A549 (cell line): Measurements from ENCODE around the gene ZP1. TPM values are rescaled to one million over a fixed set of nuclear protein-coding genes. Genes with fewer than 3 reads are reported as not detected.

Experiments used
- ATAC-seq, 2 experiments: fragments of 200-7000 bp in 1 of 2; fragments of >200 bp in 1 of 2; cut with Nextera tagmentation in 1 of 2; cut with Tn5 transposase in 1 of 2; 3 replicates each; pipeline versions ENCODE4 v1.8.0 to v1.9.1; 2018 to 2020; ENCODE audit warnings: mild to moderate bottlenecking in 1 of 2, moderate library complexity in 1 of 2
- CTCF ChIA-PET: fragments of 300-600 bp; sonication (Branson Sonifier 250); formaldehyde crosslinking; extraction: SDS; loops from one replicate; lab custom pipeline; 2021; ENCODE audit warnings: antibody characterized with exemption, inconsistent platforms; lab: Yijun Ruan, JAX
- POLR2A ChIA-PET: fragments of 350-600 bp; formaldehyde crosslinking; extraction: SDS; loops from one replicate; lab custom pipeline; 2021; ENCODE audit warnings: antibody characterized with exemption, inconsistent platforms; lab: Yijun Ruan, JAX
- DNase-seq, 2 experiments: peaks; one replicate each; pipeline versions ENCODE4 v3.0.0 to v3.0.0-alpha.2; 2011 to 2016; ENCODE audit warnings: low read depth in 1 of 2, low spot score in 1 of 2
- FAIRE-seq: peaks from 2 replicates; lab custom pipeline; 2011; peaks lifted over from hg19 to GRCh38; lab: Jason Lieb, UNC
- H3K27ac ChIP-seq, 2 experiments: fragments of >200 bp; sonication (Bioruptor Twin); formaldehyde crosslinking; 3 replicates each; pipeline ENCODE4 v1.5.1; 2016 to 2017
- H3K4me1 ChIP-seq: fragments of >200 bp; sonication (Bioruptor Twin); formaldehyde crosslinking; 3 replicates; pipeline ENCODE4 v1.6.1; 2016
- H3K4me2 ChIP-seq: fragments of >200 bp; sonication (Bioruptor Twin); formaldehyde crosslinking; 3 replicates; pipeline ENCODE4 v1.6.1; 2016
- H3K4me3 ChIP-seq: fragments of >200 bp; sonication (Bioruptor Twin); formaldehyde crosslinking; 3 replicates; pipeline ENCODE4 v1.5.1; 2016
- H3K9me3 ChIP-seq: fragments of >200 bp; sonication (Bioruptor Twin); formaldehyde crosslinking; 3 replicates; pipeline ENCODE4 v1.6.1; 2016
- BCL3 ChIP-seq: fragments of >200 bp; sonication (Bioruptor Twin); formaldehyde crosslinking; IDR thresholded peaks from 3 replicates; pipeline ENCODE4 v1.6.1; 2016
- CTCF ChIP-seq: fragments of >200 bp; sonication (Bioruptor Twin); formaldehyde crosslinking; IDR thresholded peaks from 3 replicates; pipeline ENCODE4 v1.5.1; 2016
- E2F6 ChIP-seq: IDR thresholded peaks from 2 replicates; pipeline ENCODE4 v1.6.1; 2012; ENCODE audit warnings: low read depth, borderline replicate concordance
- ESRRA ChIP-seq: fragments of 150-350 bp; IDR thresholded peaks from 2 replicates; pipeline ENCODE4 v1.6.1; 2014; ENCODE audit warnings: mild to moderate bottlenecking, low read length, borderline replicate concordance
- HES2 ChIP-seq: fragments of >200 bp; sonication (Bioruptor Twin); formaldehyde crosslinking; IDR thresholded peaks from 2 replicates; pipeline ENCODE4 v1.6.1; 2016
- HMGXB4 ChIP-seq: fragments of 250-450 bp; sonication (Bioruptor Pico); IDR thresholded peaks from 2 replicates; pipeline ENCODE4 v1.5.0; 2021; ENCODE audit warnings: mild to moderate bottlenecking, moderate library complexity, borderline replicate concordance
- MAFK ChIP-seq: fragments of 450-650 bp; IDR thresholded peaks from 2 replicates; pipeline ENCODE4 v1.6.1; 2014; ENCODE audit not compliant: partially characterized antibody
- MAZ ChIP-seq: fragments of 150-350 bp; IDR thresholded peaks from 2 replicates; pipeline ENCODE4 v1.6.1; 2014; ENCODE audit warnings: antibody characterized with exemption, low read depth, low read length, borderline replicate concordance
- NFE2L2 ChIP-seq: fragments of 150-350 bp; conservative IDR thresholded peaks from 2 replicates; pipeline ENCODE4 v1.6.1; 2014; ENCODE audit warnings: low read length
- RAD21 ChIP-seq, 2 experiments: fragments of >200 bp in 1 of 2; sonication (Bioruptor Twin) in 1 of 2; formaldehyde crosslinking in 1 of 2; IDR thresholded peaks in 1 of 2; conservative IDR thresholded peaks in 1 of 2; 2 replicates in 1 of 2; 3 replicates in 1 of 2; pipeline ENCODE4 v1.6.1; 2012 to 2018; ENCODE audit warnings: inconsistent platforms in 1 of 2
- RARB ChIP-seq: fragments of 250-450 bp; sonication (Bioruptor Pico); IDR thresholded peaks from 2 replicates; pipeline ENCODE4 v1.8.0; 2021; ENCODE audit warnings: mild to moderate bottlenecking, moderate library complexity
- SMC3 ChIP-seq: fragments of >200 bp; sonication (Bioruptor Twin); formaldehyde crosslinking; IDR thresholded peaks from 3 replicates; pipeline ENCODE4 v1.6.1; 2018; ENCODE audit warnings: inconsistent platforms
- SREBF2 ChIP-seq: fragments of 450-650 bp; IDR thresholded peaks from 2 replicates; pipeline ENCODE4 v1.6.1; 2014; ENCODE audit warnings: mild to moderate bottlenecking, moderate library complexity
- TP53 ChIP-seq: fragments of 250-450 bp; sonication (Bioruptor Pico); IDR thresholded peaks from 2 replicates; pipeline ENCODE4 v1.5.0; 2021; ENCODE audit warnings: mild to moderate bottlenecking, moderate library complexity
- WGBS: methylation state at CpG from one replicate; pipeline ENCODE4 v1.1.6; 2017; ENCODE audit errors: missing lambda C conversion rate; 5-methylcytosine and 5-hydroxymethylcytosine counted together
- polyA plus RNA-seq, 4 experiments: library from polyadenylated mRNA; depleted of rRNA in 3 of 4; stranded (reverse); fragments of >200 nt; fragmentation: RNase III in 1 of 4; extraction: RNeasy Plus Mini Kit Qiagen cat#74134 plus additional on column Dnase treatment in 1 of 4; gene quantifications; 2 replicates in 3 of 4; 3 replicates in 1 of 4; pipeline ENCODE4 v1.2.3, GENCODE V29; 2011 to 2017

ZP1 gene
- polyA plus RNA-seq, 2 of the 4 experiments (the other 2 are of a cell fraction), result 0.06 to 0.30 TPM

GRCh38 chr11:60897496-60897895, 30.2 kb downstream of the ZP1 start:
- 94% methylated on average over 4 of the region's 4 CpGs for WGBS
- Histone ChIP-seq H3K27ac (no peak overlapping the region), H3K9me3 (no peaks in the 10 kb centered on the region), H3K4me1 (peaks cover 4% of the 10 kb centered on the region; the same call in 1 of the 3 replicates), H3K4me3 (no peak overlapping the region), H3K4me2 (no peak overlapping the region)
- no peak for DNase-seq
- POLR2A ChIA-PET, result interaction anchor here (1.0 kb wide), 1 partner anchor 10 kb away, joined by 3 read pairs; no protein-coding TSS in a partner anchor
- TF ChIP-seq E2F6, result no peak
- no peak for TF ChIP-seq BCL3
- TF ChIP-seq ESRRA, result no peak
- no peak for TF ChIP-seq TP53 (CRISPR knock-in tag)
- no peak for TF ChIP-seq RARB (CRISPR knock-in tag)
- TF ChIP-seq SREBF2, result no peak
- TF ChIP-seq HES2, result no peak
- no peak for TF ChIP-seq HMGXB4 (CRISPR knock-in tag)
- CTCF ChIA-PET, result interaction anchor here (2.3 to 12.7 kb wide), 4 partner anchors 10 to 120 kb away, joined by 17 to 153 read pairs (median 81); no protein-coding TSS in a partner anchor
- FAIRE-seq, result no peak
- ATAC-seq, result no peak

- WGBS, result 56% methylated on average over 11 of the region's 12 CpGs
- Histone ChIP-seq H3K4me3 (no peak overlapping the region), H3K4me2 (no peak overlapping the region), H3K9me3 (no peaks in the 10 kb centered on the region), H3K4me1 (peaks cover 7% of the 10 kb centered on the region; the same call in 2 of the 3 replicates), H3K27ac (peak overlapping the region; percentile 46 to 75; a peak in 5 of 6 replicates)
- ChIA-PET CTCF (interaction anchor here (0.6 to 12.7 kb wide), 37 partner anchors 9 to 483 kb away, joined by 3 to 153 read pairs (median 5); partner anchors contain the start of genes CCDC86, PTGDR2, TMEM109 and ZP1), POLR2A (interaction anchor here (0.6 kb wide), 1 partner anchor 124 kb away, joined by 3 read pairs; no protein-coding TSS in a partner anchor)
- DNase-seq, result peak; percentile 76 to 81
- no peak for TF ChIP-seq MAZ
- no peak for TF ChIP-seq BCL3
- TF ChIP-seq RAD21 (conservative IDR thresholded peaks at IDR 0.05 in 1 of 2, IDR thresholded peaks at IDR 0.05 in 1 of 2), result peak; percentile 45 to 55
- peak; percentile 75 for TF ChIP-seq MAFK
- TF ChIP-seq SMC3, result peak; percentile 75
- TF ChIP-seq CTCF, result peak; percentile 85
- TF ChIP-seq NFE2L2, result peak; percentile 61
- peak; percentile 85 to 97 for ATAC-seq
- no peak for FAIRE-seq
Observed at GRCh38 chr11:60899046-60899936, 31.9 kb downstream of the ZP1 start.
